ENCODE measurements around the gene GRIN2A. TPM values are rescaled to one million over a fixed set of nuclear protein-coding genes. Genes with fewer than 3 reads are reported as not detected.

Gene GRIN2A
- total RNA-seq, 1 donor from 2014 or later = not detected

DNA sequence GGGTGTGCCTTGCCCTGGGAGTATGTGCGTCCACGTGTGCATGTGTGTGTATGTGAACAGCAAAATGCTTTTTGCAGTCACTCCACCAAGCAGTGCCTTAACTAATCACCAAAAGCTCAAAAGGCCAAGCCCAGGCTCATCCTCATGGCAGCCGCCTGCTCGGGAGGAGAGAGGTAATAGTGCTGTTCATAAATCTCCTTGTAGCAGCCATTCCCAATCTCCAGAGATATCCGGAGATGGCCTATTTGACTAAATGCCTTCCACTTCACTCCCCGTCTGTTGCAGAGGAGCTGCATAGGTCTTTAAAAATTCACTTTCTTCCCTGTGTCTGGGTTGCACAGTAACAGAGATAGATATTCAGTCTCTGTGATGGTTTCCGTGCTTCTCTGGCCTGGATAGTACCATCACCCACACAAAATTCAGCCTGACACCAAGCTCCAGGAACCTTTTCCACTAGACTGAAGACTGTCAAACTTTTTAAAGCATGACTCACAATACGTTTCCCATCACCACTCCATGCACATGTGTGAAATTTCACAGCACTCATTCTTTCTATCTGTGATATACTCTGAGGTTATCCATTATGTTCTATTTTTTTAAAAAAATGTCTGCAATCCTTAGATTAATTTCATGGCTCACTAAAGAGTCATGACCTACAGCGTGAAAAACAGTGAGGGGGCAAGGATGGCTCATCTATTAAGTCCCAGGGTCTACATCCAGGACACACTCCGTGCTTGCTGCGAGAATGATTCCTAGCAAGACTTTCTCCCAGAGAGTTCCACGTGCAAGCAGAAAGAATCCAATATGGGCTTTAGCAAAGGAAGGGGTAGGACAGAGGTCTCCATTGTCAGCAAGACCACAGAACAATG lies 357.8 kb downstream of the GRIN2A start:
- no peak for DNase-seq (ENCODE audit: low read depth)
- H3K4me3 ChIP-seq (ENCODE audit: low read depth, low read length) = no peak overlapping the region
- no peak for FAIRE-seq

DNA sequence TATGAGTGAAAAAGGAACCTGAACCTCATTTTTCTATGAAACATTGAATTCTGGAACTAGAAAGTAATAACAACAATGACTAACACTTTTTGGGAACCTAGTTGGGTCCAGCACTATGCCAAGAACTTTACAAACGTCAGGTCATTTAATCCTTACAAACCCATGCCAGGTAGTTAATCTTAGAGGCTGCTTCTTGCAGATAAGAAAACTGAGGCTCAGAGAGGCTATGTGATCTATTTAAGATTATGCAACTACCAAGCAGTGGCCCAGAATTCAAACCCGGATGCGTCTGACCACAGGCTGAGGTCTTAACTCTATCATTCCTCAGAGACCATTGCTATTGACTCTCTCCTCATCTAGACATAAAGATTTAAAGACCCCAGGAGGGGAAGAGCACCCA lies 358.7 kb downstream of the GRIN2A start:
- no peak for FAIRE-seq
- Histone ChIP-seq H3K4me3 (ENCODE audit: low read depth, low read length) (no peak overlapping the region), H3K36me3 (ENCODE audit: control insufficient read depth, insufficient read depth, low read length) (no peaks in the 10 kb centered on the region), H3K27me3 (ENCODE audit: control insufficient read depth, insufficient read depth, low read length) (no peaks in the 10 kb centered on the region)
- DNase-seq (ENCODE audit: low read depth) = no peak
- TF ChIP-seq, protein P1, sequence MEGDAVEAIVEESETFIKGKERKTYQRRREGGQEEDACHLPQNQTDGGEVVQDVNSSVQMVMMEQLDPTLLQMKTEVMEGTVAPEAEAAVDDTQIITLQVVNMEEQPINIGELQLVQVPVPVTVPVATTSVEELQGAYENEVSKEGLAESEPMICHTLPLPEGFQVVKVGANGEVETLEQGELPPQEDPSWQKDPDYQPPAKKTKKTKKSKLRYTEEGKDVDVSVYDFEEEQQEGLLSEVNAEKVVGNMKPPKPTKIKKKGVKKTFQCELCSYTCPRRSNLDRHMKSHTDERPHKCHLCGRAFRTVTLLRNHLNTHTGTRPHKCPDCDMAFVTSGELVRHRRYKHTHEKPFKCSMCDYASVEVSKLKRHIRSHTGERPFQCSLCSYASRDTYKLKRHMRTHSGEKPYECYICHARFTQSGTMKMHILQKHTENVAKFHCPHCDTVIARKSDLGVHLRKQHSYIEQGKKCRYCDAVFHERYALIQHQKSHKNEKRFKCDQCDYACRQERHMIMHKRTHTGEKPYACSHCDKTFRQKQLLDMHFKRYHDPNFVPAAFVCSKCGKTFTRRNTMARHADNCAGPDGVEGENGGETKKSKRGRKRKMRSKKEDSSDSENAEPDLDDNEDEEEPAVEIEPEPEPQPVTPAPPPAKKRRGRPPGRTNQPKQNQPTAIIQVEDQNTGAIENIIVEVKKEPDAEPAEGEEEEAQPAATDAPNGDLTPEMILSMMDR (IDR thresholded peaks at IDR 0.05; ENCODE audit: insufficient read depth, low read length, severe bottlenecking) = no peak

More for the DNA sequence above, 357.8 kb downstream of the GRIN2A start:
- TF ChIP-seq, protein P1 (IDR thresholded peaks at IDR 0.05; ENCODE audit: insufficient read depth, low read length, severe bottlenecking) = no peak
- no peaks in the 10 kb centered on the region for H3K27me3 ChIP-seq (ENCODE audit: control insufficient read depth, insufficient read depth, low read length)
- H3K36me3 ChIP-seq (ENCODE audit: control insufficient read depth, insufficient read depth, low read length) = no peaks in the 10 kb centered on the region

DNA sequence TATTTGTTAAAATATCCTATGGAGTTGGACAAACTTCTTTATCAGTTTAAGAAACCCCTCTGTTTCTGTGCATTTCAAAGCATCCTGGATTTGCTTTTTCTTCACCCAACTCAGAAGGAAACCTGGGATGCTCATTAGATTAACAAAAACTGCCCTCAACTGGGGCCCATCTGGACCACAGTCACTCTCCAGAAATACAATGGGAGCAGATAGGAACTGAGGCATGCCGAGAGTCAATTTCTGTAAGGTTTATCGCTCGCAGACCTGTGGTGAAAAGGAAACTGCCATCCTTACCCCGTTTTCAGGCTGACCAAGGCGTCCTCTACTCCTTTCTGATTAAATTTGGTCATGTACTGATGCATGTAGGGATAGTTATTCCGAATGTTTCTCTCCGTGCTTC lies 360.3 kb downstream of the GRIN2A start:
- DNase-seq (ENCODE audit: low read depth) = no peak
- Histone ChIP-seq H3K4me3 (ENCODE audit: low read depth, low read length) (no peak overlapping the region), H3K27me3 (ENCODE audit: control insufficient read depth, insufficient read depth, low read length) (no peaks in the 10 kb centered on the region), H3K36me3 (ENCODE audit: control insufficient read depth, insufficient read depth, low read length) (no peaks in the 10 kb centered on the region)
- no peak for FAIRE-seq
- TF ChIP-seq, protein P1 (IDR thresholded peaks at IDR 0.05; ENCODE audit: insufficient read depth, low read length, severe bottlenecking) = no peak

DNA sequence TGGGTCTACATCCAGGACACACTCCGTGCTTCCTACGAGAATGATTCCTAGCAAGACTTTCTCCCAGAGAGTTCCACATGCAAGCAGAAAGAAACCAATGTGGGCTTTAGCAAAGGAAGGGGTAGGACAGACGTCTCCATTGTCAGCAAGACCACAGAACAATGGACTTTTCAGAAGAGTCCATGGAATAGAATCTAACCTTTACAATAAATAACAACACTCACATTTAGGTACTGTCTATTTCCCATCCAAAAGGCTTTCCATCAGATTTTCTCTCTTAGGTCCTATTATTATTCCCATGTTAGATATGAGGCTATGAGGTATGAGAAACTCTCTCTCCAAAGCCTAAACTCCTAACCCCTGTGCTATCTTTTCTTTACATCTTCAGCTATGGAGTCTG lies 360.9 kb downstream of the GRIN2A start:
- H3K27me3 ChIP-seq (ENCODE audit: control insufficient read depth, insufficient read depth, low read length) = no peaks in the 10 kb centered on the region
- DNase-seq (ENCODE audit: low read depth) (no peak), FAIRE-seq (no peak)
- no peaks in the 10 kb centered on the region for H3K36me3 ChIP-seq (ENCODE audit: control insufficient read depth, insufficient read depth, low read length)
- H3K4me3 ChIP-seq (ENCODE audit: low read depth, low read length) = no peak overlapping the region
- TF ChIP-seq, protein P1 (IDR thresholded peaks at IDR 0.05; ENCODE audit: insufficient read depth, low read length, severe bottlenecking) = no peak

DNA sequence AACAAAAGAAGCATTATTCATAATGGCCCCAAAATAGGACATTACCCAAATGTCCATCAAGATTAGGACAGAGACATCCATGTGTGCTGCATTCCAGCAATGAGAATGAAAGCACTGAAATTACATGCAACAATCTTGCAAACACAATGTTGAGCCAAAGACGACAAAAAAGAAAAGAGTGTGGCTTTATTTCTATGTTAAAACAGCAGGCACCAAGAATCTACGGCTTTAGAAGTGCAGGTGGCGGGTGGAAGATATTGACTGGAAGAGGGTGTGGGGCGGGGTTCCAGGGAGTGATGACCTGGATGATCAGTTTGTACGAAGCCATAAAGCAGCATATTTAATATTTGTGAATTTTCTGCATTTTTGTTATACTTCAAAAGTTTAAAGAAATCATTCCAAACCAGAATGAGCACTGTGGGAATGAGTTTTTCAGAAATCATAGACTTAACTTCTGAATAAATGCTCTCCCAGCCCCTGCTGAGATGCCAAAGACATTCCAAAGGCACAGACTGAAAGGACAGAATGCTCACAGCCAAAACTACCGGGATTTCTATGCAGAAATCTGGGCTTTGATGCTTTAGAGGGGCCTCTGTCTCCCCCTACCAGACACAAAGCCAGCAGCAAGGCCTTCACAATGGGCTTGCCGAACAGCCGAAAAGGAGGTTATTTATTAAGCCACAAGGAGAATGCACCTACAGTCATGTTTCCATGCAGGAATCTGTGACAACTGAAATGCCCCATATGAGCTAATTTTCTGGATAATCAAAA lies 361.6 kb downstream of the GRIN2A start:
- no peaks in the 10 kb centered on the region for H3K36me3 ChIP-seq (ENCODE audit: control insufficient read depth, insufficient read depth, low read length)
- H3K27me3 ChIP-seq (ENCODE audit: control insufficient read depth, insufficient read depth, low read length) = no peaks in the 10 kb centered on the region
- DNase-seq (ENCODE audit: low read depth) = no peak
- FAIRE-seq = no peak
- H3K4me3 ChIP-seq (ENCODE audit: low read depth, low read length) = no peak overlapping the region
- TF ChIP-seq, protein P1 (IDR thresholded peaks at IDR 0.05; ENCODE audit: insufficient read depth, low read length, severe bottlenecking) = no peak

All from bronchial epithelial cell (primary cell).